HG02840 (cell line): ENCODE results near the gene GJC2.

ENCODE experiments used
- ATAC-seq: cut with Tn5 transposase; IDR thresholded peaks from one replicate; pipeline ENCODE4 v1.9.1; 2021; ENCODE audit warnings: mild to moderate bottlenecking, moderate library complexity, moderate number of reproducible peaks; ENCODE audit not compliant: unreplicated experiment, low FRiP score

The GJC2 gene

DNA sequence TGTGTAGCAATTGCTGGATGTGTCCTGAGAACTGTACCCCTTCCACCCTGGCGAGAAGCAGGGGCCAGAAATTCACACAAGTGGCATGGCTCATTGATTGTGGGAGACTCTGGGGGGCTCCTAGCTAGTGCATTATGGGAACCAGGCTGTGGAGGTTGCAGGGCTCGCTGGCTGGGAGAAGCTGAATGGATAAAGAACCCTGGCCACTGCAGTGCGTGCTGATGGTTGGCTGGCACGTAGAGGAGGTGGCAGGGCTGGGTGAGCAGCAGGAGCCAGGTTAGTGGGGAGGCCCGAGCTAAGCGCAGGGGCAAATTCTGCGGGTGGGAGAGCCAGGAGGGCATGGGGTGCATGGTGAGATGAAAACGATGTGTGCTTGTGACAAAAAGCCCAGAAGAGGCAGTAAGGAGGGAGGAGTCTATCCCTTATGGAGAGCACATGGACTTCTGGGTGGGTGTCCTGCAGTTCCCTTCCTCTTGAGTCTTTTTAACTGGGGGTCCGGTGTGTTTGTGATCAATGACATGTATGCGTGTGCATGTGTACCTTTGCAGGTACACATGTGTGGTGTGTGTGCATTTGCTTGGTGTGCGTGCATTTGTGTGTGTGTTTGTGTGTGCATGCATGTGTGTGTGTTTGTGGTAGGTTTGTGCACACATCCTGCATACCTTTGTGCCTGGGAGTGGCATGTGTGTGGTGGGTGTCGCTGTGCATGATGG lies 6.1 kb upstream of the GJC2 start:
- ATAC-seq = no peak

DNA sequence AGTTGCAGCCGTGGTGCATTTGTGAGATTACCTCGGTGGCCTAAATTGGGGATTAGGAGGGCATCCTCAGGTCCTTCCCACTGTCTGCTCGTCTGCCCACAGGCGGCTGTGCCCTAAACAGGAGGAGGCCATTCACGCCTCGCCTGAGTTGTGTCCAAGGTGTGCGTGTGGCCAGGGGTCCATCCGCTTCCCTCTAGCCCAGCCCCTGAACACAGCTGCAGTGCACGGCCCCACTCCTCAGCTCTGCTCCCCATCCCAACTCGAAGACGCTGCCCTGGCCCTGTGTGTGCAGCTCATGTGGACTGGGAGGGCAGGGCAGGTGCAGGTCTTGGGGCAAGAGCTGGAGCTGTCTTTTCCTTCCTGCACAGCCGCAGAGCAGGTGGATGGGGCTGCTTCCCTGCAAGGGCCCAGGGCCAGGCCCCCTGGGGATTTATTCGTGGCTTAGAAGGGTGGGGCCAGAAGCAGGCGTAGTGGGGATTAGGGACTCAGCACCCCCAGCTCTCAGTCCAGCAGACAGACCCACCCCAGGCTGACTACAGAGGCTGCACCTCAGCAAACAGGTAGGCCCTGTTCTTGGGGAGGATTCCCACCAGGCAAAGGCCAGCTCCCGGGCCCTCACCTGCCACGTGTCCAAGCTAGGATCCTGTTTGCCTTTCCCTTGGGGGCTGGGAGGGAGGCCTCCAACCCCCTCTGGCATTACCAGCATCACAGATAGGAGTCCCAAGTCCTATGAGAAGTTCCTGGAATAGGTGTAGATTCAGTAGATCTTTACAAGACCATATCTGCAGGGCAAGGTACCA lies 5.3 kb upstream of the GJC2 start:
- no peak for ATAC-seq

DNA sequence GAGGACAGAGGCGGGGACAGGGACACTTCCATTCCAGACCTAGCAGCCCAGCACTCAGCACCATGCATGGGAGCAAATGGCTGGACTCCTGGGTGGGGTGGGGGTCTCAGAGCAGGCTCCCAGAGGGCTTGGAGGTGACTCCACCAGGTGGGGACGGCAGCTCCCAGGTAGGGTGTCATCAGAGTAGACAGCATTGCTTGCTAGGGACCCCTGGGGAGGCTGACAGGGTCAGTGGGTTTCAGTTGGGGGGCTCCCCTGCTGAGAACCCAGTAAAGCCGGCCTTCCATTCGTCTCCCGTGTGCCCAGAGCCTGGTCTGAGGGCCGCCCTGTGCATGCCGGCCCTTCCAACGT lies 4.8 kb upstream of the GJC2 start:
- no peak for ATAC-seq

DNA sequence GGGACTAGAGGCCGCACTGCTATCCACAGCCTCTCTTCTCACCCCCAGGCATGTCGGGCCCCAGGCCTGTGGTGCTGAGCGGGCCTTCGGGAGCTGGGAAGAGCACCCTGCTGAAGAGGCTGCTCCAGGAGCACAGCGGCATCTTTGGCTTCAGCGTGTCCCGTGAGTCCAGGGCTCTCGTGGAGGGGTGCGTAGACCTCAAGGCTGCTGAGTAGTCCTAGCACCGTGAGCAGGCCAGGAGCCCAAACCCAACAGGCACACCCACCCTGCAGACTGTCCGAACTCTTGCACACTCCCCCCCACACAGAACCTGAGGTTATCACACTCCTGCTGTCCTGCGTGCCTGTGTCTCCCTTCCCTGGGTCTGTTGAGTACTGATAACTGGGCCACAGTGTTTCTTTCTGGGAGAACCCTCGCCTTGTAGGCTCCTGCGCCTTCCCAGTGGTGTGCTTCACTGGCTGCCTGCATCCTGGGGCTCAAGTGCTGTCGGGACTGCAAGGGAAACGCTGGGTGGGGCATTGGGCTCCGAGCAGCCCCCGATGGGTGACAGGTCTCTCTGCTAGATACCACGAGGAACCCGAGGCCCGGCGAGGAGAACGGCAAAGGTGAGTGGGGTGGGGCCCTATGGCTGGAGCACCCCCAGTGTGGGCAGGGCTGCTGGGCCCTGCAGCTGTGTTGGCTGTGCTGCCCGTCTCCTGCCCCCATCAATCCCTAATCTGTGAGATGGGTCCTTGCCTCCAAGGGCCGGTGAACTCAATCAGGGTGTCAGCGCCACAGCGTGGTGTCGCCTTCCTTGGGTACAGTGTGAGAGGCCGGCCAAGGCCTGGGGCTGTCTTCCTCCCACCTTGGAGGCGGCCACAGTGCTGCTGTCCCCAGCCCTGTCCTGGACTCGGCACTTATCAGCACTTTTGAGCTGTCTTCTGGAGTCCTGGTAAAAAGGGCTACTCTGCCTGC lies 4.0 kb upstream of the GJC2 start:
- no peak for ATAC-seq

DNA sequence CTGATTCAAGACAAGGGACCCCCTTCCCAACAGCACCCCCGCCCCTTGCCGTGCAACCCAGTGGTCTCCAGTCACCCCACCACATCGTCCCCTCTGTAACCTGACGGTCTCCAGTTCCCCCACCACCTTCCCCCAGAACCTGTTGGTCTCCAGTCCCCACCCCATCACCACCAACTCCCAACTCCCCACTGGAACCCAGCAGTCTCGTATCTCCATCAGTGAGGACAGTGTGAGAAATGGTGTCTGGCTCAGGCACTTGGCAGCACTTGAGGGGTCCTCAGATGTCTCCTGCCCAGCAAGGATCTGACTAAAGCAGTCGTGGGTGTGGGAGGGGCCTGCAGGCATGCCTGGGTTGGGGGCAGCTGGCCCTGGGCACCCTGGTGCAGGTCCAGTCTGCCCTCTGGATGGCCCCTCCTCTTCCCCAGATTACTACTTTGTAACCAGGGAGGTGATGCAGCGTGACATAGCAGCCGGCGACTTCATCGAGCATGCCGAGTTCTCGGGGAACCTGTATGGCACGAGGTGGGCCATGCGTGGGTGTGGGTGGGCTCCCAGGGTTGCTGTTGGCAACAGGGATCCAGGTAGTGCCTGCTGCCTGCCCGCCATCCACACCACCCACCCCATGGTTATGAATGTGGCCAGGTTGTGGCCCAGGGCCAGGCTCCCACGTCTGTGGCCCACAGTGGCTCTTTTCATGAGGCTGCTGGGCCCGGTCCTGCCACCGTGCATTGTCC lies 3.1 kb upstream of the GJC2 start:
- no peak for ATAC-seq

DNA sequence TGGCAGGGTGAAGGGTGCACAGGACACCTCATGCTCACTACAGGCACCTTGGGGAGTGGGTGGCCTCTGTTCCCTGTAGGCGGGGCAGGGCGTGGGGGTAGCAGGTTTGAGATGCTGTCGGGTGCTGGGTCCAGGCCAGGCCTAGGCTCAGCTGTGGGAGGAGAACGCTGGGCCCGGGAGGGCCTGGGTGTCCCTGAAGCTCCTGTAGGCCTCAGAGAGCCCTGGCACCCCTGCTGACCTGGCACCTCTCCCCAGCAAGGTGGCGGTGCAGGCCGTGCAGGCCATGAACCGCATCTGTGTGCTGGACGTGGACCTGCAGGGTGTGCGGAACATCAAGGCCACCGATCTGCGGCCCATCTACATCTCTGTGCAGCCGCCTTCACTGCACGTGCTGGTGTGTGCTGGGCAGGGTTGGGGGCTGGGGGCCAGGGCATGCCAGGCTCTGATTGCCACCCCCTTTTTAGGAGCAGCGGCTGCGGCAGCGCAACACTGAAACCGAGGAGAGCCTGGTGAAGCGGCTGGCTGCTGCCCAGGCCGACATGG lies 2.5 kb upstream of the GJC2 start:
- ATAC-seq = no peak

DNA sequence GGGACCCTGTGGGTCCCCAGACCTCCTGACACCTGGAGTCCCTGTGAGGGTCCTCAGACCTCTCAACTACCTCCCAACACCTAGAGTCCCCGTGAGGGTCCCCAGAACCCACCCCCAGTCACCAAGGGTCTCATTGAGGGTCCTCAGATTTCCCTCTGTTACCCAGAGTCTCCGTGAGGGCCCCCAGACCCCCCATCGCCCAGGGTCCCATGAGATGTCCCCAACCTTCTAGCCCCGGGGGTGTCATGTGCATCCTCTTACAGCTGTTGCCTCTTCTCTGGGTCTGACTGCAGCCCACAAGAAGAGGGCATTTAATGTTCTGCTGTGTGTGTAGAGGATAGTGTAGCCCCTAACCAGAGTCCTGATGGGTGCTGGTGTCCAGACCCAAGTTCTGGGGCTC lies 2.0 kb upstream of the GJC2 start:
- ATAC-seq = no peak

DNA sequence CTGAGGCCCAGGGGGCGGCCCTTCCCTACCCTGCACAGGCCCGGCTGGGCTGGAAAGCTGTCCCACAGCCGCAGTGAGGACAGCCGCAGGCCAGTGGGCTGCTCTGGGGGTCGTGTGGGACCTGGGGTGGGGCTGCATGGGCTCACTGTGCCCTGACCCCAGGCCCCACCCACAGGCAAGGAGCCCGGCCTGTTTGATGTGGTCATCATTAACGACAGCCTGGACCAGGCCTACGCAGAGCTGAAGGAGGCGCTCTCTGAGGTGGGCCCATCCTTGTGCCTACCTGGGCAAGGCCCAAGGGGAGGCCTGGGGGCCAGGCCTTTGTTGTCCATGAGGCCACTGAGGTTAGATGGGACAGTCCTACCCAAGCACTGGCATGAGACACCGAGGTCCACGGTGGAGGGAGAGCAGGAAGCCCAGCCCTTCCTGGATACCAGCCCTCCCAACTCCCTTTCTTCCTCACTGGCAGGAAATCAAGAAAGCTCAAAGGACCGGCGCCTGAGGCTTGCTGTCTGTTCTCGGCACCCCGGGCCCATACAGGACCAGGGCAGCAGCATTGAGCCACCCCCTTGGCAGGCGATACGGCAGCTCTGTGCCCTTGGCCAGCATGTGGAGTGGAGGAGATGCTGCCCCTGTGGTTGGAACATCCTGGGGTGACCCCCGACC lies 1.4 kb upstream of the GJC2 start:
- ATAC-seq = no peak

DNA sequence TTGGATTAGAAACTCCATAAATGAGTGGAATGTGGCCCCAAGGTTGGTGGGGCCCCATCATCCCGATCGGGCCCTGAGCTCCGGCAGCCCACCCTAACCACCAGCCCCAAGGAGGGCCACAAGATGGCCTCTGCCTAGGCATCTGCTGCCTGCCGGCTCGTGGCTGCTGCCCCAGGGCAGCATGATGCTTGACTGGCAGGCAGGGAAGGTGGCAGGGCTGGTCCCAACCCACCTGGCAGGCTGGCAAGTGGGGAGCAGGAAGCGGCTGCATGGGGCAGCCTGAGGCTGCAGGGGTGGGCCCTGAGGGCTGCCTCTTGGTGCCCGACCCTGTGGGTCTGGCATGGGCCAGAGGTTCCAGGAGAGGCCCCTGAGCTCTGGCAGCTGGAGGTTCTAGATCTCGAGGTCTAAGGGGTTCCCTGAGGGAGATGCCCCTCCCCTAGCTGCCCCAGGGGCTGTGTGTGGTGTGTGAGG lies 760 bp upstream of the GJC2 start:
- ATAC-seq = no peak

DNA sequence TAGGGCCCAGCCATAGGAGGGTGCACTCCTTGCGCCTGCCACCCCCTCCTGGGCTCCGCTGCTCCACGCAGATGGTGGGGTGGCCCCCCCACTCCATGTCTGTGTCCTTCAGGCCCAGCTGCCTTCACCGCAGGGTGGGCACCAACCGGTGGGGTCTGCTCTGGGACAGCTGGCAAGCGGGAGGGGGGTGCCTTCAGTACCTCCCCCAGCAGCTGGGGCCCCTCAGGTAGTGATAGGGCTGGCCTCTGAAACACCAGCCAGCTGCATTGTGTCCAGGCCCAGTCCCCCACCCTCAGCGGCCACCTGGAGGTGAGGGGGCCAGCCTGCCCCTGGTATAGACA lies 360 bp downstream of the GJC2 start:
- no peak for ATAC-seq

DNA sequence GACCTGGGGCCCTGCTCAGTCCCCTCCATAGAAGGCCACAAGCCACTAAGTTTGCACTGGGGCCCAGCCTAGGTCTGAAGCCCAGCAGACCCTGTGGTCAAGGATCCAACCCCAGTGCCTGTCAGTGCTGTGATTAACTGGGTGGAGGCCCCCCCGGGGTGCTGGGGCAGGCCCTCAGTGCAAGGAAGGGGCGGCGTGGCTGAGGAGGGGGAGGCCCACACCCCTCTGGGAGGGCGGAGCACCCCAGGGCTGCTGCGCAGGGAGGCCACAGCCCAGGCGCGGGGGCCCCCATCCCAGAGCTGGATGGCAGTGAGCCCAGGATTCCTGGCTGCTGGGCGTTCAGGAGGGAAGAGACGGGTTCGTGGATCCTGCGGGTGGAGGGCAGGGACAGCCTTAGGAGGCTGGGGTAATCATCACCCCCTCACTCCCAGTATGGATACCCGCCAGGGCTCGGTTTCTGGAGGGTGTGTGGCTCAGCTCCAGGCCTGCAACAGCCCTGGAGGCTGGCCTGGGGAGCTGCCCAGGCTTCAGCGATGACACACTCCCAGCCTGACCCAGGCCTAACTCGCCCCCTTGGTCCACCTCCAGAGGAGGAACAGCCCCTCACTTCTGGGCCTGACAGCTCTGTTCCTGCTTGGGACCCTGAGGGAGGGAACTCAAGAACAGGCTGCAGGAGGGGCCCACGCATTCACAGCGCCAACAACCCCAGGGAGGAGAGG lies 890 bp downstream of the GJC2 start:
- no peak for ATAC-seq

DNA sequence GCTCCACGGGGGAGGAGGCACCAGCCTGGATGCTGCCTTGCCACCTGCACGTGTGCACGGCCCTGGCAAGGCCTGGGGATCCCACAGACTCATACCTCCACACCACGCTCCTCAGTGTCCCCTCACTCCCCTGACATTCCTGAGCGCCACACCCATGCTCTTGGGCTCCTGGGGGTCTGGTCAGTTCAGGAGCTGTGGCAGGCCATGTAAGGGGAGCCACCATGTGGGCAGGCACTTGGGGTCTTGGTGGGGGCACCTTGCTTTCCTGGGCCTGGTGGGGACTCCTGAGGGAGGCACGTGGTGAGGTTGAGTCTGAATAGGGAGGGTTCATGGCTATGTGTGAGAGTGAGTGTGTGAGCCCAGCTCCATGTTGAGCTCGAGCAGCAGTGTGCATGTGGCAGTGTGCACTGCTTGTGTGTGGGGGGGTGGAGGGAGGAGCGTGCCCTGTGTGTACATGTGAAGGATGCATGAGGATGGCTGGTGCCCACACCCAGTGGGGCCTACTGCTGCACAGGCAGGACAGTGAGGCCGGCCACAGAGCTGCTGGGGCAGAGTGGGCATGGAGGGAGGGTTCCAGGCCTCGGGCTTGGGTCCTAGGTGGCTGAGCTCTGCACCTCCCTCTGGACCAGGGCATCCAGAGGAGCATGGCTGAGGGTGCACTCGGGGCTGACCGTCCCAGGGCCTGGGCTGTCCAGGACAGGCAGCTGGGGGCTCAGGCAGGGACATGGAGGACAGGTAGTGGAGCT lies 1.6 kb downstream of the GJC2 start:
- ATAC-seq = no peak

DNA sequence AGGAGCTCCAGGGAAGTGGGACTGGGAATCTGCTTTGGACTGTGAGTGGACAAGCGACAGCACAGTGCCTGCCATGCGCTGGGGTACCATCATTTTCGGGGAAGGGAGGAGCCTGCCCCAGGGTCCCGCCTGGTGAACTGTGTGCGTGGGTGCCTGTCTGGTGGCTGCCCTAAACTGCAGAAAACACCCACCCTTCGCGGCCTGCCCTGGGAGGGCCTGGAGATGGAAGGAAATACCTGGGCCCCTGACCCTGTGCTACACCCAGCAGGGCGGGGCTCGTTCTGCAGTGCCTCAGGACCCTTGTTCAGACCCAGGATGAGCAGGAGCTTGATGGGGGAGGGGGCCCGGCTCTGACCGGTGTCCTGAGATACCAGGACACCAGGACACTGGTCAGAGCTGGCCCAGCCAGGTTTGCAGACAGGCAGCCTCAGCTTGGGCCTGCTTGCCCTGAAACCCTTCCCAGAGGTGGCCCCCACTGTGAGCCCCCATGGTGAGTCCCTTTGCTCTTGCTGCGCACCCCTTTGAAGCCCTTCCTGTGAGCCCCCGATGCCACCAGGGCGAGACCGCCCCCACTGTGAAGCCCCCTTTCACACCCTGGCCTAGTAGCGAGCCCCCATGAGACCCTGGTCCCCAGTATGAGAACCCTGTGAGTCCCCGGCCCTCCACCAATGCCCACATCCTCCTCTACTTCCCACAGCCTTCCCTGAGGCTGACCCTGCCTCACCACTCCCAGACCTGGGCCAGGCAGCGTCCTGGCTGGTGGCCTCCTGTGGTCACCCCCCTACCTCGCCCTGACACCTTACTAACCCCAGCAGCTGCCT lies 2.6 kb downstream of the GJC2 start:
- ATAC-seq = no peak

DNA sequence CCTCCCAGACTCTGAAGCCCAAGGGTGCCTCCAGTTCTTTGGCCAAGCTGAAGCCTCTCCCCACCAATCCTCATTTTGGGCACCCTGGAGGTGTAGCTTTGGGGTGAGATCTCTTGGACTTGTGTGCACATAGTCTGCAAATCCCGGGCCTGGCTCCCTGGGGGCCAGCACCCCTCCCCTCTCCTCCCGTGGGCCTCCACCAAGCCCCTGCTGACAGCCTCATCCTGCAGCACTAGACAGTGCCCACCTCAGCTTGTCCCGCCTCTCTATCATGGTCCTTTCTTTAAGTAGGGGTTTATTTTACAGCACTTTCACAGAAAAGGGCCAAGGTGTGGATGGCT lies 3.2 kb downstream of the GJC2 start:
- ATAC-seq = no peak

DNA sequence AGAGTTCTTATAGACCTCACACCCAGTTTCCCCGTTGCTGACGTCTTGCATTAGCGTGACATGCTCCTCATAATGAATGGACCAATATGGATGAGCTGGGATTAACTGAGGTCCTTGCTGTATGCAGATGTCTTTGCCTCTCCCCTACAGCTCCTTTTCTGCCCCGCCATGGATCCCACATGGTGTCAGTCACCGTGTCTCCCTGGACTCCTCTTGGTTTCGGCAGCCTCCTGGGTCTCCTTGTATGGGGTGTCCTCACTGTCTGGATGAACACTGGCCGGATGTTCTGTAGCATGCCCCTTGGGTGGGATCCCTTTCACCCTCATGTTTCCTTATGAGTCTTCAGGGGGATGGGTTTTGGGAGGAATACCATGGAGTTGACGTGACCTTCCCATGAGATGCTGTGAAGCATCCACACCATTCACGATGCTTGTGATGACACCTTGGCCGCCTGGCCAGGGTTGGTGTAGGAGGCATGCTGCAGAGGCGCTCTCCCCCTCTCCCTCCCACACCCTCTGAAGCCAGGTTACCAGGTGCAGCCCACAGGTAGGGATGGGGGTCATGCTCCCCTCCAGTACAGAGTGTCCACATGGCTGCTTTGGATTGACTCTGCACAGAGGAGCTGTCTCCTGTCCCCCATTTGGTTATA lies 4.4 kb downstream of the GJC2 start:
- no peak for ATAC-seq

DNA sequence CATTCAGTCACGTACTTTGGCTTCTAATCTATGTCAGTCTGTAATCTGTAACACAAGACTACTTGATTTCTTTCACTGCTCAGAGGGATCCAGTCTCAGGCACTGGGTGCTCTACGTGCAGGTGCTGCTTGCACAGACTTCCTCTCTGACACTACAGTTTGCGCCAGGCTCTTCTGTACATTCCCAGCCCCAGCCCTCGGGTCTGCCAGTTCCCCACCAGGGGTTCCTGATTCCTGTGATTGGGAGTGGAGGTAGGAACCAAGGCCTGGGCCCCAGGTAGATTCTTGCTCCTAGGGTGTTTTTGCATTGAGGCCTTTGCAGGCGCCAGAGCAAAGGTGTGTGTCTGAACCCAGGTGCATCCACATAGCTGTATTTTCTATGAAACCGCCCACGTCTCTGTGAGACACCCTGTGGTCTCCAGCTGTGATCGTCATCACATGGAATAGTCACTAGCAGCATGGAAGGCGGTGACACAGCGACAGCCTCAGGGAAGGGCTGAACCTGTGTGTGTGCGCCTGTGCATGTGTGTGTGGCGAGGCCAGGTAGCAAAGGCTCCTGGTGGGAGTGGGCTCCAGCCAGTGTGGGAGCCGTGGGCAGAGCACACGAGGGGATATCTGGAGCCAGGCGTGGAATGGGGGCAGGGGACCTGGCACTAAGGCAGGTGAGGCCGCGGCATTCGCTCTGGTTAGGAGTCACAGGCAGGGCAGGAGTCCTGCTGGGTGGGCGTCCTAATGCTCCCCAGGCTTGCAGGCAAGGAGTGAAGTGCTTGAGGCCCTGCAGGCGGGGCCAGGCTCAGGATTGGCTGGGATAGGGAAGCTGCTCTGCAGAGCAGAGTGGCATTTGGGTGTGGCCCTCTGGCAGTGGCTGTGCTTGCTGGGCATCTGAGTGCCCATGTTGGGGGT lies 5.2 kb downstream of the GJC2 start:
- no peak for ATAC-seq
